HepG2 (cell line): Measurements from ENCODE around the gene F7. TPM values are rescaled to one million over a fixed set of nuclear protein-coding genes. Genes with fewer than 3 reads are reported as not detected.

Source experiments
- ATAC-seq: fragments of 200-7000 bp; cut with Tn5 transposase; 3 replicates; pipeline ENCODE4 v1.9.1; 2020; ENCODE audit warnings: mild to moderate bottlenecking, moderate library complexity
- BruUV-seq: library from RNA; stranded (reverse); fragments of 400-500 nt; replicated peaks from 2 replicates; lab custom pipeline; 2021; lab: Mats Ljungman, UMichigan
- CTCF ChIA-PET: fragments of 300-600 bp; formaldehyde crosslinking; extraction: SDS; loops from one replicate; lab custom pipeline; 2021; ENCODE audit warnings: low total read pairs, inconsistent platforms, low intra/inter-chr PET ratio; lab: Yijun Ruan, JAX
- POLR2A ChIA-PET: fragments of 350-600 bp; sonication (Branson Sonifier 250); formaldehyde crosslinking; loops from one replicate; lab custom pipeline; 2020; ENCODE audit warnings: antibody characterized with exemption, inconsistent platforms; lab: Yijun Ruan, JAX
- DNase-seq: peaks from one replicate; pipeline ENCODE4 v3.0.0-alpha.2; 2015; ENCODE audit warnings: low spot score
- FAIRE-seq: peaks from 3 replicates; lab custom pipeline; 2011; peaks lifted over from hg19 to GRCh38; lab: Jason Lieb, UNC
- H2AFZ ChIP-seq: one replicate; pipeline ENCODE4 v1.6.1; 2011; ENCODE audit warnings: low read length, inconsistent platforms
- H3K27ac ChIP-seq: fragments of 300-600 bp; 3 replicates; pipeline ENCODE4 v1.8.0; 2011; ENCODE audit warnings: mixed run types, mild to moderate bottlenecking, mixed read lengths, low read length, inconsistent platforms; ENCODE audit not compliant: insufficient read depth; ENCODE audit errors: extremely low read length
- H3K27me3 ChIP-seq, 2 experiments: fragments of 200-600 bp in 1 of 2; 2 replicates in 1 of 2; 3 replicates in 1 of 2; pipeline versions ENCODE4 v1.6.0 to v1.8.0; 2011; ENCODE audit warnings: low read length in 2 of 2, mild to moderate bottlenecking in 2 of 2, moderate library complexity in 2 of 2, inconsistent platforms in 1 of 2; ENCODE audit not compliant: insufficient read depth in 2 of 2, control insufficient read depth in 1 of 2
- H3K36me3 ChIP-seq, 2 experiments: fragments of 200-600 bp in 1 of 2; replicated peaks in 1 of 2; 2 replicates in 1 of 2; 3 replicates in 1 of 2; pipeline versions ENCODE4 v1.5.1 to v1.8.0; 2011; ENCODE audit warnings: low read length in 2 of 2, inconsistent platforms in 1 of 2; ENCODE audit not compliant: insufficient read depth in 2 of 2, control insufficient read depth in 1 of 2
- H3K4me1 ChIP-seq: 2 replicates; pipeline ENCODE4 v1.5.1; 2012; ENCODE audit warnings: low read length, inconsistent platforms; ENCODE audit not compliant: insufficient read depth
- H3K4me2 ChIP-seq: 2 replicates; pipeline ENCODE4 v1.6.0; 2011; ENCODE audit warnings: low read depth, low read length, inconsistent platforms
- H3K4me3 ChIP-seq, 3 experiments: fragments of 200-600 bp in 1 of 3; sonication (generic), shearing (Covaris generic) in 1 of 3; replicated peaks in 1 of 3; 2 replicates each; pipeline ENCODE4 v1.5.1; 2011 to 2016; ENCODE audit warnings: low read length in 3 of 3, inconsistent platforms in 2 of 3, low read depth in 2 of 3, mild to moderate bottlenecking in 2 of 3, control low read depth in 1 of 3, mixed read lengths in 1 of 3; ENCODE audit not compliant: insufficient read depth in 1 of 3
- H3K79me2 ChIP-seq: one replicate; pipeline ENCODE4 v1.6.1; 2011; ENCODE audit warnings: low read length, inconsistent platforms; ENCODE audit not compliant: insufficient read depth
- H3K9ac ChIP-seq: 2 replicates; pipeline ENCODE4 v1.6.0; 2011; ENCODE audit warnings: mild to moderate bottlenecking, low read depth, low read length, inconsistent platforms; ENCODE audit not compliant: insufficient read depth
- H3K9me3 ChIP-seq: 2 replicates; pipeline ENCODE4 v1.5.1; 2012; ENCODE audit warnings: mild to moderate bottlenecking, low read length
- H4K20me1 ChIP-seq: 2 replicates; pipeline ENCODE4 v1.6.0; 2011; ENCODE audit warnings: inconsistent platforms, mild to moderate bottlenecking, low read length, moderate library complexity; ENCODE audit not compliant: insufficient read depth
- AGO2 ChIP-seq: fragments of 200-400 bp; formaldehyde crosslinking; optimal IDR thresholded peaks from 2 replicates; pipeline ENCODE3; 2017; ENCODE audit warnings: mild to moderate bottlenecking, low read depth, low read length, moderate library complexity
- EEA1 ChIP-seq: sonication (generic); formaldehyde crosslinking; IDR thresholded peaks from 2 replicates; pipeline ENCODE4 v1.5.1; 2020; ENCODE audit warnings: mild to moderate bottlenecking, missing genetic modification reagents, borderline replicate concordance
- KMT2A ChIP-seq: sonication (generic); formaldehyde crosslinking; IDR thresholded peaks from 2 replicates; pipeline ENCODE4 v1.4.0; 2020; ENCODE audit warnings: missing genetic modification reagents
- MEF2D ChIP-seq: sonication (generic); formaldehyde crosslinking; IDR thresholded peaks from 2 replicates; pipeline ENCODE4 v1.5.1; 2020; ENCODE audit warnings: mild to moderate bottlenecking, missing genetic modification reagents
- SMAD9 ChIP-seq: sonication (generic); formaldehyde crosslinking; IDR thresholded peaks from 2 replicates; pipeline ENCODE4 v1.5.1; 2020; ENCODE audit warnings: mild to moderate bottlenecking, missing genetic modification reagents
- SNAPC4 ChIP-seq: sonication (generic); formaldehyde crosslinking; IDR thresholded peaks from 2 replicates; pipeline ENCODE4 v1.4.0; 2020; ENCODE audit warnings: mild to moderate bottlenecking, missing genetic modification reagents
- ZNF207 ChIP-seq: fragments of 450-650 bp; IDR thresholded peaks from 2 replicates; pipeline ENCODE4 v1.6.1; 2016; ENCODE audit warnings: antibody characterized with exemption, borderline replicate concordance
- ZNF235 ChIP-seq: sonication (generic); formaldehyde crosslinking; IDR thresholded peaks from 2 replicates; pipeline ENCODE4 v1.8.1; 2023; ENCODE audit warnings: mild to moderate bottlenecking, missing genetic modification reagents, borderline replicate concordance
- ZNF597 ChIP-seq: sonication (generic); formaldehyde crosslinking; IDR thresholded peaks from 2 replicates; pipeline ENCODE4 v1.5.0; 2020; ENCODE audit warnings: missing genetic modification reagents
- ZNF710 ChIP-seq: sonication (generic); formaldehyde crosslinking; IDR thresholded peaks from 2 replicates; pipeline ENCODE4 v1.5.0; 2020; ENCODE audit warnings: mild to moderate bottlenecking, missing genetic modification reagents, borderline replicate concordance
- ZNF841 ChIP-seq: sonication (generic); formaldehyde crosslinking; IDR thresholded peaks from 2 replicates; pipeline ENCODE4 v1.8.1; 2023; ENCODE audit warnings: missing genetic modification reagents, borderline replicate concordance
- ZXDC ChIP-seq: sonication (generic); formaldehyde crosslinking; IDR thresholded peaks from 2 replicates; pipeline ENCODE4 v1.5.0; 2020; ENCODE audit warnings: mild to moderate bottlenecking, missing genetic modification reagents
- WGBS: methylation state at CpG from one replicate; pipeline ENCODE4 v1.1.6; 2017; ENCODE audit warnings: low lambda C conversion rate; 5-methylcytosine and 5-hydroxymethylcytosine counted together
- in situ Hi-C: cut with HindIII; loops from 2 replicates; pipeline ENCODE4 v1.10.0; 2017; ENCODE audit warnings: low pct_unique_long_range_greater_than_20kb; ENCODE audit not compliant: extremely low pct_ligation_motif_present
- intact Hi-C: fragments of 100-400 bp; cut with micrococcal nuclease; formaldehyde crosslinking; loops from one replicate; pipeline ENCODE4 v1.10.0; 2022; ENCODE audit not compliant: unreplicated experiment
- polyA plus RNA-seq, 8 experiments: library from polyadenylated mRNA; depleted of rRNA in 3 of 8; stranded (reverse) in 7 of 8; unstranded in 1 of 8; fragments of >200 nt; fragmentation: Illumina TruSeq in 4 of 8; extraction: Trizol in 4 of 8; gene quantifications; 2 replicates each; pipeline versions ENCODE4 v1.2.1 to v1.2.3, GENCODE V29; 2011 to 2016; ENCODE audit warnings: low read depth in 4 of 8, missing spikeins in 1 of 8, mixed read lengths in 1 of 8; ENCODE audit not compliant: insufficient read depth in 1 of 8
- total RNA-seq, 5 experiments: library from RNA; depleted of rRNA; stranded (reverse); fragments of >200 nt; fragmentation: Illumina TruSeq; extraction: Trizol; gene quantifications; 2 replicates each; pipeline ENCODE4 v1.2.3, GENCODE V29; 2016; ENCODE audit warnings: low read depth in 1 of 5

The F7 gene
- total and polyA plus RNA-seq, 2 of the 13 experiments (the other 11 are each of a cell fraction or from before 2014, with no cell fraction given), result 12.6 to 26.5 TPM

- no peak for ATAC-seq
- CTCF ChIA-PET, result no interaction called here
- WGBS, result 82% methylated on average over 25 of the region's 25 CpGs
- TF ChIP-seq SNAPC4 (CRISPR knock-in tag) (no peak), MEF2D (no peak), ZNF841 (CRISPR knock-in tag) (no peak), KMT2A (CRISPR knock-in tag) (no peak), SMAD9 (CRISPR knock-in tag) (no peak), ZNF597 (CRISPR knock-in tag) (no peak), ZNF235 (no peak), ZXDC (CRISPR knock-in tag) (no peak), AGO2 (peak; percentile 63), ZNF710 (CRISPR knock-in tag) (no peak), ZNF207 (no peak), EEA1 (CRISPR knock-in tag) (no peak)
These were observed 57.4 kb downstream of the F7 start for GRCh38 chr13:113162783-113163685.

More at GRCh38 chr13:113162783-113163685, 57.4 kb downstream of the F7 start:
- H3K36me3 ChIP-seq, result no peaks in the 10 kb centered on the region; a peak in 1 of 5 replicates
- POLR2A ChIA-PET, result no interaction called here
- intact Hi-C loops, result no loop called here
- H2AFZ ChIP-seq, result no peak overlapping the region
- no peaks in the 10 kb centered on the region for H3K27me3 ChIP-seq
- FAIRE-seq (no peak), DNase-seq (no peak)
- no peak overlapping the region for H3K27ac ChIP-seq
- no peaks in the 10 kb centered on the region for H3K79me2 ChIP-seq
- no TSS peak for BruUV-seq
- in situ Hi-C loops, result no loop called here
- no peaks in the 10 kb centered on the region for H4K20me1 ChIP-seq
- H3K4me1 ChIP-seq, result peaks cover 23% of the 10 kb centered on the region
- no peak overlapping the region for H3K4me3 ChIP-seq
- no peak overlapping the region for H3K4me2 ChIP-seq
- H3K9ac ChIP-seq, result no peak overlapping the region
- H3K9me3 ChIP-seq, result no peaks in the 10 kb centered on the region
